Astrocyte of the spinal cord (primary cell): Measurements from ENCODE around the gene ELF3.
"Not testable (repeated sequence)": the region's sequence is repeated elsewhere in the genome, so short reads cannot be mapped to it uniquely, and the experiment has no call there.

Experiments
- DNase-seq: peaks from one replicate; pipeline ENCODE4 v3.0.0; 2011; ENCODE audit warnings: low read depth, low spot score
- H3K4me3 ChIP-seq: 2 replicates; pipeline ENCODE4 v1.5.1; 2011; ENCODE audit warnings: low read depth, mild to moderate bottlenecking, low read length, moderate library complexity
- CTCF ChIP-seq: IDR thresholded peaks from 2 replicates; pipeline ENCODE4 v1.5.1; 2012; ENCODE audit warnings: low read depth, mild to moderate bottlenecking, low read length, inconsistent platforms
- in situ Hi-C: cut with HindIII; loops from 2 replicates; pipeline ENCODE4 v1.10.0; 2017; ENCODE audit warnings: low sequenced_read_pairs

The ELF3 gene

GRCh38 chr1:202046748-202047708 is 36.6 kb downstream of the ELF3 start:
- no peak for DNase-seq
- no peak for TF ChIP-seq CTCF
- in situ Hi-C loops, result no loop called here
- no peak overlapping the region for H3K4me3 ChIP-seq

GRCh38 chr1:202047977-202048376 is 37.6 kb downstream of the ELF3 start:
- no peak overlapping the region for H3K4me3 ChIP-seq
- in situ Hi-C loops, result no loop called here
- TF ChIP-seq CTCF, result no peak
- DNase-seq, result no peak

- no peak overlapping the region for H3K4me3 ChIP-seq
- no peak for TF ChIP-seq CTCF
- in situ Hi-C loops, result no loop called here
- DNase-seq, result no peak
Measured at GRCh38 chr1:202049129-202049528, 38.7 kb downstream of the ELF3 start.

- DNase-seq, result no peak
- in situ Hi-C loops, result no loop called here
- TF ChIP-seq CTCF, result no peak
- no peak overlapping the region for H3K4me3 ChIP-seq
Measured at GRCh38 chr1:202054094-202054493, 43.7 kb downstream of the ELF3 start.

- DNase-seq, H3K4me3 ChIP-seq, in situ Hi-C loops: not testable (repeated sequence)
Measured at GRCh38 chr1:202054673-202055072, 44.3 kb downstream of the ELF3 start.

GRCh38 chr1:202056644-202057334 is 46.4 kb downstream of the ELF3 start:
- H3K4me3 ChIP-seq, result no peak overlapping the region
- in situ Hi-C loops, result no loop called here
- no peak for DNase-seq
- no peak for TF ChIP-seq CTCF

GRCh38 chr1:202057335-202057704 is 46.9 kb downstream of the ELF3 start:
- H3K4me3 ChIP-seq, DNase-seq, in situ Hi-C loops: not testable (repeated sequence)
